ENCODE measurements around the gene ZNF132.

The ZNF132 gene

DNA sequence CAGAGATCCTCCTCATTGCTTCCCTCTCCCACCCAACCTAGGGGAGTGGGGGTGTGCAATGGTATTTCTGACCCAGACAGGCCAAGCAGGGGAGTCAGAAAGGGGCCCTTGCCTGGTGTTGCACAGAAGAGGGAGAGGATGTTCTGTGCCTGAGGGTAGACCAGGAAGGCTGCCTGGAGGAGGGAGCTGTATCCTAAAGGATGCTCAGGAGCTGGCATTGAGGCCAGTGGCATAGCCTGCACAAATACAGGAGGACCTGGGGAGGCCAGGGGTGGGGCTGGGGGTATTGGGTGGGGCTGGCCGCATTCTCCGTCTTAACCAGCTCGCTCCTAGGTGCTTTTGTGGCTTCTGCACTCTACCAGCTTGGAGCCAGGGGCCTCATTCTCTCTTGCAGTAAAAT is 40.0 kb downstream of the ZNF132 start:
- TF ChIP-seq, protein P1, sequence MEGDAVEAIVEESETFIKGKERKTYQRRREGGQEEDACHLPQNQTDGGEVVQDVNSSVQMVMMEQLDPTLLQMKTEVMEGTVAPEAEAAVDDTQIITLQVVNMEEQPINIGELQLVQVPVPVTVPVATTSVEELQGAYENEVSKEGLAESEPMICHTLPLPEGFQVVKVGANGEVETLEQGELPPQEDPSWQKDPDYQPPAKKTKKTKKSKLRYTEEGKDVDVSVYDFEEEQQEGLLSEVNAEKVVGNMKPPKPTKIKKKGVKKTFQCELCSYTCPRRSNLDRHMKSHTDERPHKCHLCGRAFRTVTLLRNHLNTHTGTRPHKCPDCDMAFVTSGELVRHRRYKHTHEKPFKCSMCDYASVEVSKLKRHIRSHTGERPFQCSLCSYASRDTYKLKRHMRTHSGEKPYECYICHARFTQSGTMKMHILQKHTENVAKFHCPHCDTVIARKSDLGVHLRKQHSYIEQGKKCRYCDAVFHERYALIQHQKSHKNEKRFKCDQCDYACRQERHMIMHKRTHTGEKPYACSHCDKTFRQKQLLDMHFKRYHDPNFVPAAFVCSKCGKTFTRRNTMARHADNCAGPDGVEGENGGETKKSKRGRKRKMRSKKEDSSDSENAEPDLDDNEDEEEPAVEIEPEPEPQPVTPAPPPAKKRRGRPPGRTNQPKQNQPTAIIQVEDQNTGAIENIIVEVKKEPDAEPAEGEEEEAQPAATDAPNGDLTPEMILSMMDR (conservative IDR thresholded peaks at IDR 0.05; ENCODE audit: control insufficient read depth, insufficient read depth, low read depth, low read length): no peak
- H3K4me3 ChIP-seq (ENCODE audit: control insufficient read depth, low read depth, low read length): no peak overlapping the region
- no peak for DNase-seq (ENCODE audit: low read depth)

DNA sequence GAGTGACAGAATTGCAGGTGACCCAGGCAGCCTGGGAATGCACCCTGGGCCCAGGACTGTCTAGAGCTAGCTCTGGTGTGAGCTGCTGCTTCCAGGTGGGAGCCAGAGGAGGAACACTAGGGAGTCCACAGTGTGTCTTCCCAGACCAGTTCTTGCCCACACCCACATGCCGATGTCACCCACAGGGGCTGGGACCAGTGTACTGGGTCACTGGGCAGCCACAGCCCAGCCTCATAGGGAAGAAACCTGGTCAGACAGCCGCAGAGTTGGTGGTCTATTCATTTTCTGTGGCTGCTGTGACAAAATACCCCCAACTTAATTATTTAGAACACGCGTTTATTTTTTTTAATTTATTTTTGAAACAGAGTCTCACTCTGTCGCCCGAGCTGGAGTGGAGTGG is 41.4 kb downstream of the ZNF132 start:
- no peak overlapping the region for H3K4me3 ChIP-seq (ENCODE audit: control insufficient read depth, low read depth, low read length)

DNA sequence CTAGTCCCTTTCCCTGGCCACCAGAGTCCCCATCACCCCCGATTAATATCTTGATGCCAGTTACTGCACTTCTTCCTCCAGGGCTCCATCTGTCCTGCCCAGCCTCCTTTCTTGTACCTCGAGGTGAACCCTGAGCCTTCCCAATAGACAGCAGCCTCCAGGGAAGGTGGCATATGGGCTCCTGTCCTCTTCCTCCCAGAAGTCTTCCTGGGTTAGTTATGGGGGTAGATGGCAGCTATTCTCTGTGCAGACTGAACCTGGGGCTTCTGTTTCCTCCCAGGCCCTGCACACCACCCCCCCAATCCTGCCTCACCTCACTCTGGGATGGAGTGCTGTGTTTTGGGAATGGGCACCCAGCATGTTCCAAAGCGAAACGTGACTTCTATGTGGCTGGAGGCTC is 41.9 kb downstream of the ZNF132 start:
- H3K4me3 ChIP-seq (ENCODE audit: control insufficient read depth, low read depth, low read length): no peak overlapping the region
- no peak for DNase-seq (ENCODE audit: low read depth)
- TF ChIP-seq, protein P1 (conservative IDR thresholded peaks at IDR 0.05; ENCODE audit: control insufficient read depth, insufficient read depth, low read depth, low read length): no peak

More for the DNA sequence above, 41.4 kb downstream of the ZNF132 start:
- TF ChIP-seq, protein P1 (conservative IDR thresholded peaks at IDR 0.05; ENCODE audit: control insufficient read depth, insufficient read depth, low read depth, low read length): no peak
- DNase-seq (ENCODE audit: low read depth): no peak

DNA sequence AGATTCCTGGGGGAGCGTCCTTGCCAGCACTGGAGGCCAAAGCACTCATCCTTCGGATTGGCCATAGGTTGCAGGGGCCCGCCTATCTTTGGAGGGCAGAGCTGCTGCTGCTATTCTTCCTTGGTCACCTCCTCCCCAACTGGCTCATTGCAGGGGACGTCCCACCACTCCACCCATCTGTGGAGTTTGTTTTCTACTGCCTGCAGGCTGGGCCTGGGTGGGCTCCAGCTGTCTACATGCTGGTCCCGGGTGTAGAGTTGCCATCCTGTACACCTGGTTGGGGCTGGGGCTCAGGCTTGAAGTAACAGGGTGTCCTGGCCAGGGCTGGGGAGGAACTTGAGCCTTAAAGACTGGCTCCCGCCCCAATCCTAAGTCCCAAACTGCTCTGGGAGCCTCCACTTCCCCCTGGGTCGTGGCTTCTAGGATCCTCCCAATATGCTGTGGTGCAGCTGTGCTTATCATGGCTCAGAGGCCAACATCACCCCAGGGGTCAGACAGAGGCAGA is 42.4 kb downstream of the ZNF132 start:
- no peak for DNase-seq (ENCODE audit: low read depth)
- TF ChIP-seq, protein P1 (conservative IDR thresholded peaks at IDR 0.05; ENCODE audit: control insufficient read depth, insufficient read depth, low read depth, low read length): no peak
- H3K4me3 ChIP-seq (ENCODE audit: control insufficient read depth, low read depth, low read length): no peak overlapping the region

DNA sequence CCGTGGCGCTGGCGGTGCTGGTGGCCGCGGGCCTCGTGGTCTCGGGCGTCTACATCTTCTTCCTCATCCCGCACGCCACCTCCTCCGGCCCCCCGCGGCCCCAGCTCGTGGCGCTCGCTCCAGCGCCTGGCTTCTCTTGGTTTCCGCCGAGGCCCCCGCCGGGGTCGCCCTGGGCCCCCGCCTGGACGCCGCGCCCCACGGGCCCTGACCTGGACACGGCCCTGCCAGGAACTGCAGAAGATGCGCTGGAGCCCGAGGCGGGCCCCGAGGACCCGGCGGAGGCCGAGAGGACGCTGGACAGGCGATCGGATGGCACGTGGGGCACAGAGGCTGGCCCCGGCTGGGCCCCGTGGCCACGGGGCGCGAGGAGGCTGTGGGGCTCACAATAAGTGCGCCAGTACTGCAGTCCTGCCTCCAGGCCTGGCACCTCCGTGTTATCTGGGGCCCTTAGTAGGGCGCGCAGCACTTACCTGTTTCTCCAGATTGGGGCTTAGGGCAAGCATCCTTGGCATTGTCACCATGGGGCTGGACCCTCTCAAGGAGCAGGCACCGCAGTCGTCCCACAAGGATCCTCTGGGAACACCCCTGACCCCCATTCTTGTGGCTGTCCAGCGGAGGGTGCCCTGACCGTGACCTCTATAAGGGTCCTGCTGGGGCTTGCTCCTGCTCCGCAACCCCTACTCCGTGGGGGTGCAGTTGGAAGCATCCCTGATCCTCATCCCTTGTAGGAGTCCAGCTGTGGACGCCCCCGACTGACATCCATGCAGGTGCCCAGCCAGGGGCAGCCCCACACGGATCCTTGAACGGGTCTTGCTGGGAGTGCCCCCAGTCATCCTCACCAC is 43.0 kb downstream of the ZNF132 start:
- no peak overlapping the region for H3K4me3 ChIP-seq (ENCODE audit: control insufficient read depth, low read depth, low read length)

DNA sequence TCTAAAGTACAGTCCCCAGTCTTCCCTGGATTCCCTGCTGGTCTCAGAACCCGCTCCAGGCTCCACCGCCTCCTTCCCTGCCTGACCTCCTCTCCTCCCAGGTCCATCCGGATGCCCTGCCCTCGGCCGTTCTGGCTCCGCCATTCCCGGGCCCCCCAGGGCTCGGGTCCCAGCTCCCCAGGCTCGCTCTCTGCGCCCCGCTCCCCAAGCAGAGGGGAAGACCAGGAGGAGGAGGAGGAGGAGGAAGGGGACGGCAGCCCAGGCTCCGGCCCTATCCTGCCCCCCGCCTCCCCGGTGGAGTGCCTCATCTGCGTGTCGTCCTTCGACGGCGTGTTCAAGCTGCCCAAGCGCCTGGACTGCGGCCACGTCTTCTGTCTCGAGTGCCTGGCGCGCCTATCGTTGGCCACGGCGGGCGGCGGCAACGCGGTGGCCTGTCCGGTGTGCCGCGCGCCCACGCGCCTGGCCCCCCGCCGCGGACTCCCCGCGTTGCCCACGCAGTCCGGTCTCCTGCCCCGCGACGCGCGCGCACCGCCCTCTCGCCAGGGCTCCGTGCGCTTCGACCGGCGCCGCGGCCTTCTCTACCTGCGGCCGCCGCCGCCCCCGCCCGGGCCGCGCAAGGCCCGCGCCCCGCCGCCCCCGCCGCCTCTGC is 43.9 kb downstream of the ZNF132 start:
- peak; percentile 32 for DNase-seq (ENCODE audit: low read depth)
- TF ChIP-seq, protein P1 (conservative IDR thresholded peaks at IDR 0.05; ENCODE audit: control insufficient read depth, insufficient read depth, low read depth, low read length): no peak
- H3K4me3 ChIP-seq (ENCODE audit: control insufficient read depth, low read depth, low read length): no peak overlapping the region

More for the DNA sequence above, 43.0 kb downstream of the ZNF132 start:
- TF ChIP-seq, protein P1 (conservative IDR thresholded peaks at IDR 0.05; ENCODE audit: control insufficient read depth, insufficient read depth, low read depth, low read length): no peak
- DNase-seq (ENCODE audit: low read depth): no peak
